ENCODE data around the gene EDNRB.
A peak's percentile ranks its signal among the peaks of the same experiment; 100 is the strongest.
"Not testable (repeated sequence)": the region's sequence is repeated elsewhere in the genome, so short reads cannot be mapped to it uniquely, and the experiment has no call there.

Gene EDNRB

DNA sequence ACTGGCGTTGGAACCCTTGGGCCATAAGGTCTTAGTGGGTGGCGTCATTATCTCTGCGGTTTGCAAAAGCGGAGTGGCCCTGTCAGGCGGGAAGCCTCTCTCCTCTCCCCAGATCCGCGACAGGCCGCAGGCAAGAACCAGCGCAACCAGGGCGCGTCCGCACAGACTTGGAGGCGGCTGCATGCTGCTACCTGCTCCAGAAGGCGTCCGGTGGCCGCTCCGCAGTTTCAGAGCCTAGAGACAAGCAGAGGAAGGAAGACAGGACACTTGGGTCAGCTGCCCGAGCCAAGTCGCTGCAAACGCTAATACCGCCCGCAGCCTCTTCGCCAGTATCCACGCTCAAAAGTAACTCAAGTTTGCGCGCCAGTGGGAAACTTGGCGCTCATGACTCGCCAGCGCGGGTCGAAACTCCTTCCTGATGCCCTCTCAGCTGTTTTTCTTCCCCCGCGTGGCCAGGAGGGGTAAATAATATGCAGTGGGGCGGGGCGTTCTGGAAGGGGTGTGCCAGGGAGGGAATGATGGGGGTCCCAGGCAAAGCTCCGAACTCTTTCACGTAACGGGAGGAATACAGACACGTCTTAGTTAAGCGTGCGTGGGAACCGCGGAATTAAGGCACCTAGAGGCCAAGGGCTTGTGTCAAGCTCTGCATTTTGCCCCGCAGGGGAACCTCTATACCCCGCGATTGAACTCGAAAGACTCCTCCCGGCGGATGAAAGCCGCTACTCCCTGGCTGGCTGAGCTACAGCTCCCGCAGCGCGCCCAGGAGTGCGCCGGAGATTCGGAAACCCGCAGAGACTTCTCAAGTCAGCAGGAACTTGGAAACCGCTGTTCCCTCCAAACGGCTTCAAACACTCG lies at the start of gene EDNRB:
TSS of gene EDNRB (minus strand) at position 441 of the 855 bp plus-strand sequence. CDS start at position 183, 258 bp downstream.
- ATAC-seq (replicated peaks) (peak; percentile 45 to 52), DNase-seq (no peak)
- Mint-ChIP-seq H3K4me1 (peaks cover 0 to 3% of the 10 kb centered on the region in 2 donors), H3K27ac (peak within 1 kb of the TSS; percentile 37), H3K27me3 (peaks cover 11 to 32% of the 10 kb centered on the region in 2 donors), H3K4me3 (no peak within 1 kb of the TSS), H3K36me3 (no peaks in the 10 kb centered on the region), H3K9me3 (no peaks in the 10 kb centered on the region)

DNA sequence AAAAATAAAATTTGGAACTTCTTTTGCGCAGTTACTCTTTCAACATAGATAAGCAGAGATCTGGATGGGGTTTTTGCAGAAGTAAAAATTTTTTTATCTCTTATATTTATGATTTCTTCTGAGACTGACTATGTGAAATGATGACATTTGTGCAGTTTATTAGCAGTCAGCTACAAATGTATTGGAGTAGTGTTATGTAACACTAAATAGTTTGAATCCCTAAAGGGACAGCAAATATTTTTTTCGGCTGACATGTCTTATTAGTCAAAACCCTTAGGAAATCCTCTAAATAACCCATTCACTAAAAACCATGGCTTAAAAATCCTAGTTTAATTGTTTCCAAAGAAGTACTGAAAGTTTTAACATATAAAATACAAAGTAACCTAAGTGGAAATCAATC lies 48.0 kb upstream of the EDNRB start:
- ATAC-seq (replicated peaks) (no peak), DNase-seq (no peak)
- Mint-ChIP-seq H3K9me3 (peaks cover under 1 to 4% of the 10 kb centered on the region in 2 donors), H3K36me3 (no peaks in the 10 kb centered on the region), H3K4me1 (no peaks in the 10 kb centered on the region), H3K27ac (no peak overlapping the region), H3K4me3 (no peak overlapping the region), H3K27me3 (no peaks in the 10 kb centered on the region)

DNA sequence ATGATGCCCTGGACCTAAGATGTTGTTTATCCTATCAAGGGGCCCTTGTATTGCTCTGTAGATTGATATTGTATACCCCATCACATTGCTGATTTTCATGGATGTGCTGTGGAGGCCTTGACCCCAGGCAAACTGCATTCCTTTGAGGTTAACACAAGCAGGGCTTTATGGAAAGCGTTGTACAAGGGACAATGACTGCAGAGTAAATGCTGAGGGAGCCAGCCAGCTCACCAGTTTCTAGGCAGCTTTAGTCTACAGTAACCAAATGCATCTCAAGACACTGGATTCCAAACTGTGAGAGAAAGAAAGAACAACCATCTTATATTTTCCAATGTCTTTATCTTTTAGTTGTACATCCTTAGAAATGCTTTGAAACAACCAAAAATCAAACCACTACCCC lies 34.1 kb upstream of the EDNRB start:
- H3K36me3 Mint-ChIP-seq = no peaks in the 10 kb centered on the region
- ATAC-seq (replicated peaks) (no peak), DNase-seq (no peak)
- H3K9me3 Mint-ChIP-seq = peaks cover 0 to 3% of the 10 kb centered on the region in 2 donors
- H3K27ac Mint-ChIP-seq = no peak overlapping the region
- H3K4me1 Mint-ChIP-seq = no peaks in the 10 kb centered on the region
- no peaks in the 10 kb centered on the region for H3K27me3 Mint-ChIP-seq
- H3K4me3 Mint-ChIP-seq = no peak overlapping the region

DNA sequence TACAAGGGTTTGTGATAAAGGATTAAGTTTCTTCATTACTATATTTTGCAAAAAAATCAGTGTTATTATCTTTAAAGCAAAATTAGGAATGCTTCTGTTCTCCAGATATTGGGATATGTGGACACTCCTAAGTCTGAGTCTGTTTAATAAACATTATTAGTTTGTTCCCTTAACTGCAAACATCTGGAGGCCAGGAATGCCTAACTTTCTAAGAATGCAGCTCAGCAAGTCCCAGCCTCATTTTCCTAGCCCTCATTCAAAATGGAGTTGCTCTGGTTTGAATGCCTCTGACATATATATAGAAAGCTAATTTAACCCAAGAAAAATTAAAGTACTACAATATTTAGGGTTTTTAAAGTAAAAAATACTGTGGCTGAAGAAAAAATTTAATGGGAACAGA lies 33.6 kb upstream of the EDNRB start:
- H3K4me3 Mint-ChIP-seq = no peak overlapping the region
- H3K36me3 Mint-ChIP-seq = no peaks in the 10 kb centered on the region
- H3K9me3 Mint-ChIP-seq = peaks cover 0 to 3% of the 10 kb centered on the region in 2 donors
- ATAC-seq (replicated peaks) = no peak
- no peaks in the 10 kb centered on the region for H3K27me3 Mint-ChIP-seq
- DNase-seq = no peak
- no peak overlapping the region for H3K27ac Mint-ChIP-seq
- no peaks in the 10 kb centered on the region for H3K4me1 Mint-ChIP-seq

- ATAC-seq (replicated peaks) (no peak), DNase-seq (no peak)
- Mint-ChIP-seq H3K27ac (no peak overlapping the region), H3K4me1 (no peaks in the 10 kb centered on the region), H3K9me3 (no peaks in the 10 kb centered on the region), H3K4me3 (no peak overlapping the region), H3K36me3 (no peaks in the 10 kb centered on the region), H3K27me3 (no peaks in the 10 kb centered on the region)
Measured at GRCh38 chr13:77946522-77946921, 27.9 kb upstream of the EDNRB start.

DNA sequence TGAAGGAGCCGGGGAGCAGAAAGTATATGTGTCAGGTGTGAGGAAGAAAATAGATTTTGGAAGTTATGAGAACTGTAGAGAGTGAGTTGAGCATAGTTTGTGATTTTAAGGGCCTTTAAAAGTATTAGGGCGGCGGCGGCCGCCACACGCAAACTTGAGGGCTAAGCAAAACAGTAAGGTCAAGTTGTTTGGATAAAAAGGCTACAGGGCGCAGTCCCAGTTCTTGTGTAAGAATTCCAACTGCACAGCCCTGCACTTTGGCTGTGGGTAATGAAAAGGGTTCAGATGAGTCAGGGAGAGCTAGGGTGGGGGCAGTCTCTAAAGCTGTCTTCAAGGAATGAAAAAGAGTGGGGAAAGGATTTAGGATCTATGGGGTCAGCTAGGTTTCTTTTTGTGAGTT lies 16.4 kb upstream of the EDNRB start:
- H3K9me3 Mint-ChIP-seq; H3K27ac Mint-ChIP-seq; H3K36me3 Mint-ChIP-seq; DNase-seq; ATAC-seq (replicated peaks); H3K4me1 Mint-ChIP-seq; H3K4me3 Mint-ChIP-seq: not testable (repeated sequence)
- peaks cover 6 to 13% of the 10 kb centered on the region in 2 donors for H3K27me3 Mint-ChIP-seq

GRCh38 chr13:77930430-77930829 lies 11.8 kb upstream of the EDNRB start:
- Mint-ChIP-seq H3K27ac (no peak overlapping the region), H3K36me3 (no peaks in the 10 kb centered on the region), H3K4me1 (no peaks in the 10 kb centered on the region), H3K27me3 (peaks cover 6 to 16% of the 10 kb centered on the region in 2 donors), H3K9me3 (peaks cover 0 to 4% of the 10 kb centered on the region in 2 donors), H3K4me3 (no peak overlapping the region)
- ATAC-seq (replicated peaks) (no peak), DNase-seq (no peak)

GRCh38 chr13:77928909-77929308 lies 10.3 kb upstream of the EDNRB start:
- Mint-ChIP-seq H3K36me3 (no peaks in the 10 kb centered on the region), H3K4me3 (no peak overlapping the region), H3K27ac (no peak overlapping the region), H3K4me1 (no peaks in the 10 kb centered on the region), H3K9me3 (peaks cover 0 to 6% of the 10 kb centered on the region in 2 donors), H3K27me3 (peaks cover 10 to 20% of the 10 kb centered on the region in 2 donors)
- ATAC-seq (replicated peaks) (peak; percentile 65 to 71), DNase-seq (no peak)

DNA sequence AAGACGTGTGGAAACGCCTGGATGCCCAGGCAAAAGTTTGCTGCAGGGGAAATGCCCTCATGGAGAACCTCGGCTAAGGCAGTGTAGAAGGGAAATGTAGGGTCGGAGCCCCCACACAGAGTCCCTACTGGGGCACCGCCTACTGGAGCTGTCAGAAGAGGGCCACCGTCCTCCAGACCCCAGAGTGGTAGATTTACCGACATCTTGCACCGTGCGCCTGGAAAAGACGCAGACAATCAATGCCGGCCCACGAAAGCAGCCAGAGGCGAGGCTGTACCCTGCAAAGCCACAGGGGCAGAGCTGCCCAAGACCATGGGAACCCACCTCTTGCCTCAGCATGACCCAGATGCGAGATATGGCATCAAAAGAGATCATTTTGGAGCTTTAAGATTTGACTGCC lies 7.0 kb upstream of the EDNRB start:
- no peak for DNase-seq
- H3K4me1 Mint-ChIP-seq = no peaks in the 10 kb centered on the region
- no peak for ATAC-seq (replicated peaks)
- H3K4me3 Mint-ChIP-seq = no peak overlapping the region
- peaks cover 0 to 6% of the 10 kb centered on the region in 2 donors for H3K9me3 Mint-ChIP-seq
- peaks cover 17 to 24% of the 10 kb centered on the region in 2 donors for H3K27me3 Mint-ChIP-seq
- no peak overlapping the region for H3K27ac Mint-ChIP-seq
- no peaks in the 10 kb centered on the region for H3K36me3 Mint-ChIP-seq

DNA sequence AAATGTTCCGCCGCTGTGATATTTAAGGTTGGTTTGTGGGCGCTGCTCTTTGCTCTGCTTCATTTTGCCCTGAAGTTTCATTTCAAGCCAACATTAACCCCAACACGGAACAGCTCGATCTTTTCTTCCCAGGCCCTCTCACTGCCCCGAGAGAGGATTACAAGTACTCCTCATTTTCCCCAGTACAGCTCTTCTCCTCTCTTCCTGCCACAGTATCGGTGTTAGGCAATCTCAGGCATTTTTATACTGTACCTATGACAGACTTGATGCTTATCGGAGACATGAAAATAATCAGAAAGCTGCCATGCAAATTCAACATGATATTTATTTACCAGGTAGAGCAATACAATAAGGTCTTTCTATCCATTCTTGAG lies 1.3 kb upstream of the EDNRB start:
- DNase-seq (no peak), ATAC-seq (replicated peaks) (peak in 1 of 2 donors; percentile 10)
- H3K36me3 Mint-ChIP-seq = no peaks in the 10 kb centered on the region
- no peak overlapping the region for H3K4me3 Mint-ChIP-seq
- peaks cover 0 to 3% of the 10 kb centered on the region in 2 donors for H3K4me1 Mint-ChIP-seq
- peaks cover 11 to 35% of the 10 kb centered on the region in 2 donors for H3K27me3 Mint-ChIP-seq
- H3K9me3 Mint-ChIP-seq = peaks cover 0 to 2% of the 10 kb centered on the region in 2 donors
- H3K27ac Mint-ChIP-seq = no peak overlapping the region

GRCh38 chr13:77919246-77919920 lies 752 bp upstream of the EDNRB start:
- Mint-ChIP-seq H3K27ac (peak overlapping the region; percentile 37), H3K4me3 (no peak overlapping the region), H3K36me3 (no peaks in the 10 kb centered on the region), H3K27me3 (peaks cover 11 to 32% of the 10 kb centered on the region in 2 donors), H3K4me1 (peaks cover 0 to 3% of the 10 kb centered on the region in 2 donors), H3K9me3 (no peaks in the 10 kb centered on the region)
- ATAC-seq (replicated peaks) (peak; percentile 57 to 61), DNase-seq (no peak)

DNA sequence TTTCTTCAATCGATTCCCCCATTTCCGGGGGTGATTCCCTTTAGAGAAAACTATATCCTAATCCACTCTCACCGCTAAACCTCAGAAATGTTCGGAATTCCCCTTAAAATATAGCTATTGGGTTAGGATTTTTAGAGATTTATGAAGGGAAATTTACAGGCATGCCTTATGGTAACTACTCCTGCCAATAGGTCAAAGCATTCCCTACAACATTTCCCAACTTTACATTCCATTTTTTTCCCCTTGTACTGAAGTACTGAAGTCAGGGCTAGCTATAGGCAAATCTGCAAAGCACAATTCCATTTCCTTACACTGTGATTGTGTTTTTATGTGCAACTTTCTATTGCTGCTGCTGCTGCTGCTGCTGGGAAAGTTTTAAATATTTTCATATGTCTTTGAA lies 2.1 kb downstream of the EDNRB start:
- DNase-seq = no peak
- peaks cover 0 to 3% of the 10 kb centered on the region in 2 donors for H3K4me1 Mint-ChIP-seq
- ATAC-seq (replicated peaks) = no peak
- H3K4me3 Mint-ChIP-seq = no peak overlapping the region
- peaks cover 6 to 25% of the 10 kb centered on the region in 2 donors for H3K27me3 Mint-ChIP-seq
- H3K36me3 Mint-ChIP-seq = no peaks in the 10 kb centered on the region
- no peaks in the 10 kb centered on the region for H3K9me3 Mint-ChIP-seq
- H3K27ac Mint-ChIP-seq = no peak overlapping the region

- DNase-seq = no peak
- no peaks in the 10 kb centered on the region for H3K9me3 Mint-ChIP-seq
- peaks cover 6 to 25% of the 10 kb centered on the region in 2 donors for H3K27me3 Mint-ChIP-seq
- no peak overlapping the region for H3K4me3 Mint-ChIP-seq
- no peak for ATAC-seq (replicated peaks)
- peaks cover 0 to 3% of the 10 kb centered on the region in 2 donors for H3K4me1 Mint-ChIP-seq
- H3K36me3 Mint-ChIP-seq = no peaks in the 10 kb centered on the region
- H3K27ac Mint-ChIP-seq = no peak overlapping the region
Measured at GRCh38 chr13:77915686-77916085, 2.9 kb downstream of the EDNRB start.

DNA sequence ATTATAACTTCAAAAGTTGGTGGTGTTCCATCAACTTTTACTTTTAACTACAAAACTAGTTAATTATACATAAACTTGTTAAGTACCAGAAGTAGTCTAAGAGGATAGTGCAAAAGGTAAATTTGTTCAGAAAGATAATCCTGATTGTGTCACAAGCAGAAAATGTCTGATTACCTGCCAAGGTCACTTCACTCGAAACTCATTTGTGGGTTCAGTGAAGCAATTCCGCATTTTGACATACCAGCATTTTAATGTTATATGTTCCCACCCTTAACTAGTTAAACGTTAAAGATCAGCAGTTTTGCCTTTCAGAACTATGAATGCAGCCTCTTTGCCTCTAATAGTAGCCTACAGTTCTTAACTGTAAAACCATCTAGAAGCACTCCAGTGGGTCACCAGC lies 5.6 kb downstream of the EDNRB start:
- ATAC-seq (replicated peaks) = no peak

DNA sequence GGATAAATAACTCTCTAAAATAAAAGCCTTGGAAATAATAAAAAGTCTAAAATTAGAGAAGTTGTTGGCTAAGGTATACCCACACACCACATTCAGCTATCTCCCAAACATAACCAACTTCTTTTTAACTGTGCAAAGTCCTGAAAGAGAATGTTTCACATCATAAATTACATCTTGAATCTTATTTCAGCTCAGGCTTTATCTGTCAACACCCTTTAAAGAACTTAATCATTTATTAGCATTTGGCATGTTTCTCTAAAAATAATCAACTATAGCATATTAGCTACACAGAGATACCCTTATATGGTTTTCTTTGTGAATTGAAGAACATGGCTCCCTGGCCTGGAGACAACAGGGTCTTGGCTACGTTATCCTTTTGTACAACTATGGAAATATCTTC lies 6.9 kb downstream of the EDNRB start:
- H3K27me3 Mint-ChIP-seq = peaks cover 6 to 10% of the 10 kb centered on the region in 2 donors
- no peaks in the 10 kb centered on the region for H3K36me3 Mint-ChIP-seq
- H3K27ac Mint-ChIP-seq = no peak overlapping the region
- H3K4me1 Mint-ChIP-seq = no peaks in the 10 kb centered on the region
- no peaks in the 10 kb centered on the region for H3K9me3 Mint-ChIP-seq
- no peak for ATAC-seq (replicated peaks)
- no peak overlapping the region for H3K4me3 Mint-ChIP-seq
- no peak for DNase-seq

More for the DNA sequence above, 5.6 kb downstream of the EDNRB start:
- no peak overlapping the region for H3K4me3 Mint-ChIP-seq
- H3K36me3 Mint-ChIP-seq = no peaks in the 10 kb centered on the region
- H3K9me3 Mint-ChIP-seq = no peaks in the 10 kb centered on the region
- peaks cover 6 to 16% of the 10 kb centered on the region in 2 donors for H3K27me3 Mint-ChIP-seq
- no peak overlapping the region for H3K27ac Mint-ChIP-seq
- H3K4me1 Mint-ChIP-seq = no peaks in the 10 kb centered on the region
- no peak for DNase-seq

All from stimulated activated naive B cell treated with anti-CD40 and anti-IgM and Interleukin-4, amounts not matched to agents 10 μg/mL and 1 μg/mL and 100 μg/mL, for 72 hours (primary cell).